SH-SY5Y (cell line): Measurements from ENCODE around the gene MEX3D.

ENCODE experiments used
- GATA2 ChIP-seq: IDR thresholded peaks from 2 replicates; pipeline ENCODE4 v1.6.1; 2011; ENCODE audit warnings: mild to moderate bottlenecking, low read depth, low read length
- GATA3 ChIP-seq: IDR thresholded peaks from 2 replicates; pipeline ENCODE4 v1.6.1; 2011; ENCODE audit warnings: low read depth, mild to moderate bottlenecking, low read length, moderate library complexity

- TF ChIP-seq GATA2: no peak
- TF ChIP-seq GATA3: no peak
Observed at GRCh38 chr19:1527650-1528309, 40.3 kb downstream of the MEX3D start.
